GM12878 (cell line): ENCODE results near the gene PHF1. TPM values are rescaled to one million over a fixed set of nuclear protein-coding genes. Genes with fewer than 3 reads are reported as not detected.

Source experiments
- BACH1 ChIP-seq: fragments of 450-650 bp; IDR thresholded peaks from 2 replicates; pipeline ENCODE4 v1.6.1; 2017; ENCODE audit warnings: mild to moderate bottlenecking, borderline replicate concordance
- CREM ChIP-seq: IDR thresholded peaks from 2 replicates; pipeline ENCODE4 v1.6.1; 2014; ENCODE audit warnings: antibody characterized with exemption, low read depth
- ESRRA ChIP-seq: IDR thresholded peaks from 2 replicates; pipeline ENCODE4 v1.6.1; 2012; ENCODE audit warnings: mild to moderate bottlenecking, low read length, improper control_type of control experiment
- GABPA ChIP-seq: IDR thresholded peaks from 2 replicates; pipeline ENCODE4 v1.6.1; 2014; ENCODE audit warnings: antibody characterized with exemption, low read depth, mild to moderate bottlenecking, inconsistent platforms
- HDGF ChIP-seq: fragments of 450-650 bp; IDR thresholded peaks from 2 replicates; pipeline ENCODE4 v1.6.1; 2016; ENCODE audit warnings: antibody characterized with exemption
- JUNB ChIP-seq: IDR thresholded peaks from 2 replicates; pipeline ENCODE4 v1.6.1; 2016; ENCODE audit warnings: antibody characterized with exemption, mild to moderate bottlenecking
- PBX3 ChIP-seq: IDR thresholded peaks from 2 replicates; pipeline ENCODE4 v1.6.1; 2011; ENCODE audit warnings: mild to moderate bottlenecking, low read depth, low read length, moderate library complexity; ENCODE audit not compliant: insufficient replicate concordance
- POLR2A ChIP-seq: IDR thresholded peaks from 2 replicates; pipeline ENCODE4 v1.6.1; 2011; ENCODE audit warnings: low read depth, mild to moderate bottlenecking, low read length
- RAD21 ChIP-seq: IDR thresholded peaks from 2 replicates; pipeline ENCODE4 v1.6.1; 2011; ENCODE audit warnings: mild to moderate bottlenecking, low read depth, low read length, moderate library complexity; ENCODE audit not compliant: insufficient read depth
- RB1 ChIP-seq: fragments of 450-650 bp; formaldehyde crosslinking; IDR thresholded peaks from 2 replicates; pipeline ENCODE4 v1.6.1; 2017; ENCODE audit warnings: mild to moderate bottlenecking, borderline replicate concordance
- SKIL ChIP-seq: fragments of 450-650 bp; IDR thresholded peaks from 2 replicates; pipeline ENCODE4 v1.6.1; 2017; ENCODE audit warnings: mild to moderate bottlenecking, low read depth, inconsistent platforms; ENCODE audit not compliant: poor library complexity, severe bottlenecking
- SMAD5 ChIP-seq: IDR thresholded peaks from 2 replicates; pipeline ENCODE4 v1.6.1; 2016; ENCODE audit warnings: antibody characterized with exemption, low read depth
- ZNF592 ChIP-seq: fragments of 450-650 bp; IDR thresholded peaks from 2 replicates; pipeline ENCODE4 v1.6.1; 2017; ENCODE audit warnings: mild to moderate bottlenecking, moderate library complexity
- polyA plus RNA-seq, 11 experiments: library from polyadenylated mRNA; depleted of rRNA in 4 of 11; unstranded in 6 of 11; stranded (reverse) in 5 of 11; fragments of >200 nt; fragmentation: Nextera tagmentation in 4 of 11; fragmentation: Illumina TruSeq in 1 of 11; extraction: Ambion mirVana in 4 of 11; extraction: Trizol in 1 of 11; gene quantifications; 1 replicate in 1 of 11; 2 replicates in 10 of 11; pipeline versions ENCODE4 v1.2.1 to v1.2.3, GENCODE V29; 2011 to 2016; ENCODE audit warnings: inconsistent platforms in 2 of 11, missing spikeins in 2 of 11, low read depth in 1 of 11
- total RNA-seq, 4 experiments: library from RNA; depleted of rRNA in 3 of 4; stranded (reverse); fragments of >200 nt in 3 of 4; fragmentation: Illumina TruSeq in 1 of 4; extraction: Trizol in 1 of 4; gene quantifications; 2 replicates each; pipeline versions ENCODE4 v1.2.1 to v1.2.3, GENCODE V29; 2013 to 2021
- TF ChIP-seq, protein P1 (sequence below): IDR thresholded peaks from 2 replicates; pipeline ENCODE4 v1.6.1; 2011; ENCODE audit warnings: low read depth, mild to moderate bottlenecking, low read length, moderate library complexity, borderline replicate concordance; ENCODE audit errors: extremely low read depth
- TF ChIP-seq, protein P2 (sequence below): IDR thresholded peaks from 2 replicates; pipeline ENCODE4 v1.6.1; 2012; ENCODE audit warnings: mild to moderate bottlenecking, low read depth, low read length
- TF ChIP-seq, protein P3 (sequence below): fragments of 450-650 bp; conservative IDR thresholded peaks from 2 replicates; pipeline ENCODE4 v1.6.1; 2017; ENCODE audit warnings: mild to moderate bottlenecking, moderate library complexity

PHF1 gene
- total and polyA plus RNA-seq, 10 of the 15 experiments (the other 5 are each of a cell fraction or from before 2014, with no cell fraction given): 1.3 to 17.8 (median 6.2) TPM

- TF ChIP-seq HDGF (no peak), PBX3 (no peak), ZNF592 (no peak), POLR2A (peak; percentile 0; the same call in 1 of the 2 replicates), RAD21 (no peak), SMAD5 (no peak), CREM (no peak), BACH1 (no peak), SKIL (no peak), GABPA (no peak), JUNB (0 out of 2 replicates have a peak, but pooled peaks have one; percentile 8), ESRRA (no peak), RB1 (no peak; the same call in 1 of the 2 replicates)
- TF ChIP-seq, protein P1, sequence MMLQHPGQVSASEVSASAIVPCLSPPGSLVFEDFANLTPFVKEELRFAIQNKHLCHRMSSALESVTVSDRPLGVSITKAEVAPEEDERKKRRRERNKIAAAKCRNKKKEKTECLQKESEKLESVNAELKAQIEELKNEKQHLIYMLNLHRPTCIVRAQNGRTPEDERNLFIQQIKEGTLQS: no peak
- TF ChIP-seq, protein P2, sequence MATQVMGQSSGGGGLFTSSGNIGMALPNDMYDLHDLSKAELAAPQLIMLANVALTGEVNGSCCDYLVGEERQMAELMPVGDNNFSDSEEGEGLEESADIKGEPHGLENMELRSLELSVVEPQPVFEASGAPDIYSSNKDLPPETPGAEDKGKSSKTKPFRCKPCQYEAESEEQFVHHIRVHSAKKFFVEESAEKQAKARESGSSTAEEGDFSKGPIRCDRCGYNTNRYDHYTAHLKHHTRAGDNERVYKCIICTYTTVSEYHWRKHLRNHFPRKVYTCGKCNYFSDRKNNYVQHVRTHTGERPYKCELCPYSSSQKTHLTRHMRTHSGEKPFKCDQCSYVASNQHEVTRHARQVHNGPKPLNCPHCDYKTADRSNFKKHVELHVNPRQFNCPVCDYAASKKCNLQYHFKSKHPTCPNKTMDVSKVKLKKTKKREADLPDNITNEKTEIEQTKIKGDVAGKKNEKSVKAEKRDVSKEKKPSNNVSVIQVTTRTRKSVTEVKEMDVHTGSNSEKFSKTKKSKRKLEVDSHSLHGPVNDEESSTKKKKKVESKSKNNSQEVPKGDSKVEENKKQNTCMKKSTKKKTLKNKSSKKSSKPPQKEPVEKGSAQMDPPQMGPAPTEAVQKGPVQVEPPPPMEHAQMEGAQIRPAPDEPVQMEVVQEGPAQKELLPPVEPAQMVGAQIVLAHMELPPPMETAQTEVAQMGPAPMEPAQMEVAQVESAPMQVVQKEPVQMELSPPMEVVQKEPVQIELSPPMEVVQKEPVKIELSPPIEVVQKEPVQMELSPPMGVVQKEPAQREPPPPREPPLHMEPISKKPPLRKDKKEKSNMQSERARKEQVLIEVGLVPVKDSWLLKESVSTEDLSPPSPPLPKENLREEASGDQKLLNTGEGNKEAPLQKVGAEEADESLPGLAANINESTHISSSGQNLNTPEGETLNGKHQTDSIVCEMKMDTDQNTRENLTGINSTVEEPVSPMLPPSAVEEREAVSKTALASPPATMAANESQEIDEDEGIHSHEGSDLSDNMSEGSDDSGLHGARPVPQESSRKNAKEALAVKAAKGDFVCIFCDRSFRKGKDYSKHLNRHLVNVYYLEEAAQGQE: no peak
- TF ChIP-seq, protein P3, sequence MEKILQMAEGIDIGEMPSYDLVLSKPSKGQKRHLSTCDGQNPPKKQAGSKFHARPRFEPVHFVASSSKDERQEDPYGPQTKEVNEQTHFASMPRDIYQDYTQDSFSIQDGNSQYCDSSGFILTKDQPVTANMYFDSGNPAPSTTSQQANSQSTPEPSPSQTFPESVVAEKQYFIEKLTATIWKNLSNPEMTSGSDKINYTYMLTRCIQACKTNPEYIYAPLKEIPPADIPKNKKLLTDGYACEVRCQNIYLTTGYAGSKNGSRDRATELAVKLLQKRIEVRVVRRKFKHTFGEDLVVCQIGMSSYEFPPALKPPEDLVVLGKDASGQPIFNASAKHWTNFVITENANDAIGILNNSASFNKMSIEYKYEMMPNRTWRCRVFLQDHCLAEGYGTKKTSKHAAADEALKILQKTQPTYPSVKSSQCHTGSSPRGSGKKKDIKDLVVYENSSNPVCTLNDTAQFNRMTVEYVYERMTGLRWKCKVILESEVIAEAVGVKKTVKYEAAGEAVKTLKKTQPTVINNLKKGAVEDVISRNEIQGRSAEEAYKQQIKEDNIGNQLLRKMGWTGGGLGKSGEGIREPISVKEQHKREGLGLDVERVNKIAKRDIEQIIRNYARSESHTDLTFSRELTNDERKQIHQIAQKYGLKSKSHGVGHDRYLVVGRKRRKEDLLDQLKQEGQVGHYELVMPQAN: peak; percentile 50; the same call in 1 of the 2 replicates
These were observed 18.8 kb upstream of the PHF1 start (continued) for GRCh38 chr6:33391922-33392594.
